Hepatocyte (in vitro differentiated cells): ENCODE measurements around the gene AMDHD2.

Experiments used
- CTCF ChIP-seq: fragments of 200-600 bp; sonication (generic); IDR thresholded peaks from 2 replicates; pipeline ENCODE4 v1.5.1; 2016; ENCODE audit warnings: antibody characterized with exemption, mild to moderate bottlenecking; ENCODE audit not compliant: poor library complexity
- EZH2 ChIP-seq: fragments of 200-600 bp; sonication (generic); IDR thresholded peaks from 2 replicates; pipeline ENCODE4 v1.6.1; 2016; ENCODE audit warnings: antibody characterized with exemption, mild to moderate bottlenecking, borderline replicate concordance
- EZH2phosphoT487 ChIP-seq: fragments of 200-600 bp; sonication (generic); IDR thresholded peaks from one replicate; pipeline ENCODE4 v1.6.1; 2018; ENCODE audit warnings: antibody characterized with exemption, mild to moderate bottlenecking, low read depth, moderate library complexity; ENCODE audit not compliant: unreplicated experiment, severe bottlenecking

GRCh38 chr16:2529061-2529931 lies 9.1 kb downstream of the AMDHD2 start:
- TF ChIP-seq EZH2 (no peak), CTCF (no peak), EZH2phosphoT487 (no peak)
